ENCODE measurements around the gene CMKLR1. TPM values are rescaled to one million over a fixed set of nuclear protein-coding genes. Genes with fewer than 3 reads are reported as not detected.

Gene CMKLR1
- total RNA-seq, 1 donor from 2014 or later = 45.3 TPM

- Histone ChIP-seq H3K4me1 (no peaks in the 10 kb centered on the region), H3K9me3 (no peaks in the 10 kb centered on the region), H3K4me3 (no peak overlapping the region), H3K36me3 (peaks cover 0 to 8% of the 10 kb centered on the region in 2 donors), H3K27ac (no peak overlapping the region), H3K27me3 (no peaks in the 10 kb centered on the region)
- no peak for DNase-seq (ENCODE audit: low spot score in 2 of 2)
- TF ChIP-seq CTCF (IDR thresholded peaks at IDR 0.05) = no peak
- intact Hi-C loops (cut with DNase I) = no loop called here
These were observed 91.1 kb downstream of the CMKLR1 start for GRCh38 chr12:108248011-108248410.

- Histone ChIP-seq H3K27me3 (no peaks in the 10 kb centered on the region), H3K4me3 (no peak overlapping the region), H3K9me3 (no peaks in the 10 kb centered on the region), H3K36me3 (peaks cover 0 to 8% of the 10 kb centered on the region in 2 donors), H3K4me1 (no peaks in the 10 kb centered on the region), H3K27ac (no peak overlapping the region)
- TF ChIP-seq CTCF (IDR thresholded peaks at IDR 0.05) = no peak
- intact Hi-C loops (cut with DNase I) = no loop called here
- no peak for DNase-seq (ENCODE audit: low spot score in 2 of 2)
These were observed 92.0 kb downstream of the CMKLR1 start for GRCh38 chr12:108247130-108247529.

GRCh38 chr12:108241986-108242703 is 97.0 kb downstream of the CMKLR1 start:
- Histone ChIP-seq H3K27ac (no peak overlapping the region), H3K9me3 (no peaks in the 10 kb centered on the region), H3K27me3 (no peaks in the 10 kb centered on the region), H3K4me1 (no peaks in the 10 kb centered on the region), H3K36me3 (no peaks in the 10 kb centered on the region), H3K4me3 (no peak overlapping the region)
- intact Hi-C loops (cut with DNase I) = no loop called here
- no peak for DNase-seq (ENCODE audit: low spot score in 2 of 2)
- no peak for TF ChIP-seq CTCF (IDR thresholded peaks at IDR 0.05)

GRCh38 chr12:108240928-108241327 is 98.2 kb downstream of the CMKLR1 start:
- Histone ChIP-seq H3K27me3 (no peaks in the 10 kb centered on the region), H3K4me1 (no peaks in the 10 kb centered on the region), H3K27ac (no peak overlapping the region), H3K4me3 (no peak overlapping the region), H3K36me3 (no peaks in the 10 kb centered on the region), H3K9me3 (no peaks in the 10 kb centered on the region)
- no peak for TF ChIP-seq CTCF (IDR thresholded peaks at IDR 0.05)
- no peak for DNase-seq (ENCODE audit: low spot score in 2 of 2)
- intact Hi-C loops (cut with DNase I) = no loop called here

GRCh38 chr12:108240027-108240785 is 98.9 kb downstream of the CMKLR1 start:
- H3K4me3 ChIP-seq = no peak overlapping the region
- no peaks in the 10 kb centered on the region for H3K4me1 ChIP-seq
- H3K27ac ChIP-seq = no peak overlapping the region
- H3K9me3 ChIP-seq = no peaks in the 10 kb centered on the region
- no peaks in the 10 kb centered on the region for H3K36me3 ChIP-seq
- no peak for DNase-seq (ENCODE audit: low spot score in 2 of 2)
- intact Hi-C loops (cut with DNase I) = no loop called here
- TF ChIP-seq CTCF (IDR thresholded peaks at IDR 0.05) = no peak
- H3K27me3 ChIP-seq = no peaks in the 10 kb centered on the region
